Measurements from ENCODE around the gene CEP70.
"Not testable (repeated sequence)": the region's sequence is repeated elsewhere in the genome, so short reads cannot be mapped to it uniquely, and the experiment has no call there.

CEP70 gene

DNA sequence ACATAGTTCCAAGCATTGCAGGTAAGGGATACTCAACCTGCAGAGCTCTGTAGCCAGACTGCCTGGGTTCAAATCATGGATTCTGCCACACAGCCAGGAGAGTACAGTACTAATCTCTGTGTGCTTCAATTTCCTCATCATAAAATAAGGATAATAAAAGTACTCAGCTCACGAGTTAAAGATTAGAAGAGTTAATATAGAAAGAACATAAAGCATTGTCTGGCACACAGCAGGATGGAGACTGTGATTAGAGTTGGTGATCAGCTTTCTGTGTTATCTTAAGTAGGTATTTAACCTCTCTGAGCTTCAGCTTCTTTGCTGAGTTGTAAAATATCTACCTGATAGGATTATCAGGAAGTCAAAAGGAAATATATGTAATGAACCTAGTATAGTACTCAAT lies 2.7 kb downstream of the CEP70 start:
- no peak for DNase-seq

- no peak for DNase-seq
These were observed 5.6 kb downstream of the CEP70 start for GRCh38 chr3:138588445-138588844.

DNA sequence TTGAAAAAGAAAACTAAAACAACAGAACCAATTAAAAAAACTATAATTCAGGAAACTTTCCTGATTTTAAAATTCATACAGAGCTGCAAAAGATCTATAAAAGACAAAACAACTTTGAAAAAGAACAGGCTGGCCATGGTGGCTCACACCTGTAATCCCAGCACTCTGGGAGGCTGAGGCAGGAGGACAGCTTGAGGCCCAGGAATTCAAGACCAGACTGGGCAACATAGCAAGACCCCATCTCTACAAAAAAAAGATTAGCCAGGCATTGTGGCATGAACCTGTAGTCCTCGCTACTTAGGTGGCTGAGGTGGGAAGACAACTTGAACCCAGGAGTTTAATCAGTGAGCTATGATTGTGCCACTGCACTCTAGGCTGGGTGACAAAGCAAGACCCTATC lies 6.7 kb downstream of the CEP70 start:
- DNase-seq: no peak

DNA sequence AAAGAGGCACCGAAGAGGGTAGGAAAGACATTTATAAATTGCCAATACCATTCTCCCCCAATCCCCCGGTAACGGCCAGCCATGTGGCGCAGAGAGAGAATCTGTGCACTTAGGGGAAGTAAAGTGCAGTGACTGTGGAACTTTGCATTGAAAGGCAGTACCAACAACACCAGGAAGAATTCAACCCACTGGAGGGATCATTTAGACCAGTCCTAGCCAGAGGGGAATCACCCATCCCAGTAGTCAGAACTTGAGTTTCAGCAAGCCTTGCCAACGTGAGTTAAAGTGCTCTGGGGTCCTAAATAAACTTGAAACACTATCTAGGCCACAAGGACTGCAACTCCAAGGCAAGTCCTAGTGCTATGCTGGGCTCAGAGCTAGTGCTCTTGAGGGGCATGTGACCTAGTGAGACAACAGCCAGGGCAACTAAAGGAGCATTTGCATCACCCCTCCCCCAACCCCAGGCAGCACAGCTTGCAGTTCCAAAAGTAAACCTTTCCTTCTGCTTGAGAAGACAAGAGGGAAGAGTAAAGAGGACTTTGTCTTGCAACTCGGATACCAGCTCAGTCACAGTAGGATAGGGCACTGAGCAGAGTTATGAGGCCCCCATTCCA lies 15.0 kb downstream of the CEP70 start:
- no peak for DNase-seq

DNA sequence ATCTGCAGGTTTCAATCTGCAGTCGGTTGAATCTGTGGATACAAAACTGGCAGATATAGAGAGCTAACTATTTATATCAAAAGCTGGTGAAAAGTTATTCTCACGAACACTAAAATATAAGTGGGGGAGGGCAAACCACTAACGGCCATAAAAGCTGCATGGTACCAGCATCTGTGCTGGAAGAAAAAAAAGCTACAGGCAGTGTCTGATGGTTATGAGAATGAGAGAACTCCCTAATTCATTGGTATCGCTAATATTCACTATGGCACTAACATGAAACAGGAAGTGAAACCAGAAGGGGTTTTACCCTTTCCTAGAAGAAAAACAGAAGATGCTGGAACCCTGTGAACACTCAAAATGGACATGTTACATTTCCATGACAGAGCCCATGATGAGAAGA lies 15.9 kb downstream of the CEP70 start:
- DNase-seq: no peak

DNA sequence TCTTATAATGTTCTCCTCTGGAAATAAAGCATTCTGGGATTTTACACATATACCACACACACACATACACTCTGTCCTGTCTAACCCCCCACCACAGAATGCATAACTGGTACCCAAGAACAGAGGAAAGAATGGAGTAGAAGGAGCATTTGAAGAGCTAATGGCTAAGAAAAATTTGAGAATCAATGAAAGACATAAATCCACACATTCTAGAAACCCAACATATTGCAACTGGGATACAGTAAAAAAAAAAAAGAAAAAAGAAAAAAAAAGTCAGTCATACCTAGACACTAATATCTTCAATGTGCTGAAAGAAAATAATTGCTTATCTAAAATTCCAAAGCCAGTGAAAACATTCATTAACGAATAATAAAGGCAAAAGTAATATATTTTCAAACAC lies 20.9 kb downstream of the CEP70 start:
- no peak for DNase-seq

DNA sequence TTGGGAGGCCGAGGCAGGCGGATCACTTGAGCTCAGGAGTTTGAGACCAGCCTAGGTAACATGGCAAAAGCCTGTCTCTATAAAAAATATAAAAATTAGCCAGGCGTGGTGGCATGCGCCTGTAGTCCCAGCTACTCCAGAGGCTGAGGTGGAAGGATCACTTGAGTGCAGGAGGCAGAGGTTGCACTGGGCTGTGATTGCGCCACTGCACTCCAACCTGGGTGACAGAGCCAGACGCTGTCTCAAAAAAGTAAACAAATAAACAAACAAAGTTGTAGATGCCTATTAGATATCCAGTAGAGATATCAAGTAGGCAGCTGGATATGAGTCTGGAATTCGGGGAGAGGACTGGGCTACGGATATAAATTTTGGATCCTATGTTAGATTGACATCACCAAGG lies 24.4 kb downstream of the CEP70 start:
- DNase-seq: not testable (repeated sequence)

- no peak for DNase-seq
These were observed 25.0 kb downstream of the CEP70 start for GRCh38 chr3:138569090-138569489.

DNA sequence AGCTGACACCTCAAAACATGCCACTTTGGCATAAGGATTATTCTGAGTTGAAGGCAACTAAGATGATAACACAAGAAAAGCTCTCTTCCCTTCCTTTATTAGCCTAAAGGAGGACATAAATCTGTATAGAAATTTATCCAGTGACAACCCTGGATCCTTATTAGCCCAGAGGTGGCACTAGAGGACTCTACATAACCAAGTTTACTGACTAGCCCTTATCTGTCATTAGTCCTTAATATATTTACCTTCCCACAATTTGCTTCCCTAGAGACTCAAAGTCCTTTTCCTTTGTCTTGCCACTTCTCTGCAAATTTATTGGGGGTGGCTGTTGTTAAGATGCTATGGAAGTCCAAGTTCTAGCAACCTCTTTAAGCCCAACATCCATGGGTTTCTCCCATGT lies 26.7 kb downstream of the CEP70 start:
- no peak for DNase-seq

GRCh38 chr3:138566293-138566692 lies 27.8 kb downstream of the CEP70 start:
- DNase-seq: not testable (repeated sequence)

DNA sequence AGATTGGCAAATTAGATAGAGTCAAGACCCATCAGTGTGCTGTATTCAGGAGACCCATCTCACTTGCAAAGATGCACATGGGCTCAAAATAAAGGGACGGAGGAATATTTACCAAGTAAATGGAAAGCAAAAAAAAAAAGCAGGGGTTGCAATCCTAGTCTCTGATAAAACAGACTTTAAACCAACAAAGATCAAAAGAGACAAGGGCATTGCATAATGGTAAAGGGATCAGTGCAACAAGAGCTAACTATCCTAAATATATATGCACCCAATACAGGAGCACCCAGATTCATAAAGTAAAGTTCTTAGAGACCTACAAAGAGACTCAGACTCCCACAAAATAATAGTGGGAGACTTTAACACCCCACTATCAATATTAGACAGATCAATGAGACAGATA lies 31.2 kb downstream of the CEP70 start:
- DNase-seq: not testable (repeated sequence)

GRCh38 chr3:138560501-138560900 lies 33.6 kb downstream of the CEP70 start:
- DNase-seq: no peak

- no peak for DNase-seq
These were observed 34.9 kb downstream of the CEP70 start for GRCh38 chr3:138559134-138559533.

DNA sequence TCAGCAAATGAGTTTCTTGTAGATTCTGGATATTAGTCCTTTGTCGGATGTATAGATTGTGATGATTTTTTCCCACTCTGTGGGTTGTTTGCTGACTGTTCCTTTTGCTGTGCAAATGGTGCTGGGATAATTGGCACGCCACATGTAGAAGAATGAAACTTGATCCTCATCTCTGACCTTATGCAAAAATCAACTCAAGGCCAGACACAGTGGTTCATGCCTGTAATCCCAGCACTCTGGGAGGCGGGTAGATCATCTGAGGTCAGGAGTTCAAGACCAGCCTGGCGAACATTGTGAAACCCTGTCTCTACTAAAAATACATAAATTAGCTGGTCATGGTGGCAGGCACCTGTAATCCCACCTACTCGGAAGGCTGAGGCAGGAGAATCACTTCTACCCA lies 39.3 kb downstream of the CEP70 start:
- not testable (repeated sequence) for DNase-seq

GRCh38 chr3:138550958-138551357 lies 43.1 kb downstream of the CEP70 start:
- not testable (repeated sequence) for DNase-seq

DNA sequence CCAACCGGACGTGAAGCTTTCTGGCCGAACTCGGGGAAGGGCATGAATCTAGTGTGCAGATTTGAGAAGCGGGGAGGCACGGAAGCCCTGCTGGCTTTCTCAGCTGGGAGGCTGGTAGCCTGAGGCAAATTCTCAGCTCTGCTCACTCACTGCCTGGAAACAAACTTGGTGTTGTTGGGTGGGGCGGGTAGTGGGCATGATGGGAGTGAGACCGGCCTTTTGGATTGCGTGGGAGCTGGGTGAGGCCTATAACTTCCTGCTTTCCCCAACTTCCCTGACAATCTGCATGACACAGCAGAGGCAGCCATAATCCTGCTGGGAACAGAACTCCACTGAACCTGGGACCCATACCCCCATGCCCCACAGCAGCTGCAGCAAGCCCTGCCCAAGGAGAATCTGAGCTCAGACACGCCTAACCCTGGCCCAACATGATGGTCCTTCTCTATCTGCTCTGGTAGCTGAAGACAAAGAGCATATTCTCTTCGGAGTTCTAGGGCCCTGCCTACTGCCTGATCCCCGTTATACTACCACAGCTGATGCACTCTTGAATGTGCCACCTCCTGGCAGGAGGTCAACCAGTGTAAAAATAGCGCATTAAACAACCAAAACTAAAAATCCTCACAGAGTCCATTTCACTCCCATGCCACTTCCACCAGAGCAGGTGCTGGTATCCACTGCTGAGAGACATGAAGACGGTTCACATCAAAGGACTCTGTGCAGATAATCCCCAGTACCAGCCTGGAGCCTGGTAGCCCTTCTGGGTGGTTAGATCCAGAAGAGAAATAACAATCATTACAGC lies 44.7 kb downstream of the CEP70 start:
- DNase-seq: no peak

DNA sequence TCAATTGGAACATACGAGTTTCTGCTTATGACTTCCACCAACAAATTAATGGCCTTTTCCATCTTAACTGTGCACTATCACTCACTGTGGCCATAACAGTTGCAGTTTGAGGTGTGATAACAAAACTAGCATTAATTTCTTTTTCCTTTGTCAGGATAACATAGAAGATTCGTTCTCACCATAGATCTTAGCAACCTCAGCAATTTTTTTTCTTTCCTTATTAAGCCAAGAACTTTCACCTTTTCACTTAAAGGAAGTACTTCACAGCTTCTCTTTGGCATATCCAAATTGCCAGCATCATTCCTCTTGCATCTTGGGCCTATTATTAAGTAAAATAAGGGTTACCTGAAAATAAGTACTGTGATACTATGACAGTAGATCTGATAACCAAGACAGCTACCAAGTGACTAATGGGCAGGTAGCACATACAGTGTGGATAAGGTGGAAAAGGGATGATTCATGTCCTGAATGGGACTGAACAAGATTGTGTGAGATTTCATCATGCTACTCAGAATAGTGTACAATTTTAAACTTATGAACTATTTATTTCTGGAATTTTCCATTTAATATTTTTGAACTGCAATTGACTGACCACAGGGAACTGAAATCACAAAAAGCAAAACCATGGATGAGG lies 46.6 kb downstream of the CEP70 start:
- DNase-seq: no peak

- no peak for DNase-seq
These were observed 49.5 kb downstream of the CEP70 start for GRCh38 chr3:138544546-138544945.

DNA sequence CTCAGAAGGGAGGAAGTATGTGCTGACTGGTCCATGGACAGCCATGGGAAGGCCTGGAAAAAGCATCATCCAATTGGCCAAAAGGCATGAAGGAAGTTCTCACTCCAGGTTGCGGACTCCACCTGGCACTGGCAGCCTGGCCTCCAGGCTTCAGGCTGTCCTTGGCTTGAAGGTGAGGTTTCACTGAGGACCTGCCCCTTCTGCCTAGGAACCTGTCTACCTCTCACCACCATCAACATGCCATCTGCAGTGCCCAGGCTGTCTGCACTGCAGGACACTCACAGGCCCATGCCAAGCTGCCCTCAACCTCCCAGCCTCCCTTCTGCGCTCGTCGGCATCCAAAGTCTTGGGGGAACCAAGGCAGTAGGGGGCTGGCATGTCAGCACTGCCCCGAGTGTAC lies 51.1 kb downstream of the CEP70 start:
- no peak for DNase-seq

DNA sequence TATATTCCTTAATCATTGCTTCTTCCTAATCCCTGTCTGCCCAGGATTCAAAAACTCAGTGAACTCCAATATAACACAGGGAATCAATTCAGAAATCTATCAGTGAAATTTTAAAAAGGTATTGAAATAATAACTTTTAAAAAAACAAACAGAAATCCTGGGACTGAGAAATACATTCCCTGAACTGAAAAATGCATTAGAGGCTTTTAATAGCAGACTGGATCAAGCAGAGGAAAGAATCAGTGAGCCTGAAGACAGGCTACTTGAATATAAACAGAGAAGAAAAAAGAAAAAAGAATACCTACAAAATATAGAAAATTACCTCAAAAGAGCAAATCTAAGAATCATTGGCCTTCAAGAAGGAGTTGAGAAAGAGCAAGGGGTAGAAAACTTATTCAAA lies 54.7 kb downstream of the CEP70 start:
- no peak for DNase-seq

DNA sequence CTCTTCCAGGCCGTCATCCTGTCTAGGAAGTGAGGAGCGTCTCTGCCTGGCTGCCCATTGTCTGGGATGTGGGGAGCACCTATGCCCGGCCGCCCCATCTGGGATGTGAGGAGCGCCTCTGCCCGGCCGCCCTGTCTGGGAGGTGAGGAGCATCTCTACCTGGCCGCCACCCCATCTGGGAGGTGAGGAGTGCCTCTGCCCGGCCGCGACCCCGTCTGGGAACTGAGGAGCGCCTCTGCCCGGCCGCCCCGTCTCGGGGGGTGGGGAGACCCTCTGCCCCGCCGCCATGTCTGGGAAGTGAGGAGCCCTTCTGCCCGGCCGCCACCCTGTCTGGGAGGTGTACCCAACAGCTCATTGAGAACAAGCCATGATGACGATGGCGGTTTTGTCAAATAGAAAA lies 72.6 kb downstream of the CEP70 start:
- DNase-seq: not testable (repeated sequence)

GRCh38 chr3:138513090-138513843 lies 80.8 kb downstream of the CEP70 start:
- DNase-seq: no peak

DNA sequence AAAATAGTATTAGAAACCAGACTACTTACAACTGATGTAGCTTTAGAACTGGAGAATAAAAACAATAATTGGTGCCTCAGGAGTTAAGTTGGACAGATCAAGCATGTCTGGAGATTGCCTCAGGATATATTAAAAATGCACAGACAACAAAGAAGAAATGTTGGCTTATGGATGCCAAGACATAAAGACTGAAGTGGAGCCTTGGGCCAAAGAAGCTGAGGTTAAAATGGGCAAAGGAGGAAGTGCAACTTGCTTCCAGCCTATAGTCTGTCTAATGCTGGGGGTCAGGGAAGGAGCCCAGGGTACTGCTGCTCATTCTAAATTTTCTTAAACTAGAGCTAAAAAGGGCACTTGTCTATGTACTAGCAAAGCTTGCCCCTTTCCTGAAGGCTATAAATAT lies 82.1 kb downstream of the CEP70 start:
- DNase-seq: no peak

Data from T-helper 9 cell (primary cell).